ENCODE results near the gene ZDHHC14.

GRCh38 chr6:157510323-157511188 lies 129.6 kb downstream of the ZDHHC14 start:
- TF ChIP-seq CTCF (IDR thresholded peaks at IDR 0.05): no peak
- TF ChIP-seq EP300 (IDR thresholded peaks at IDR 0.05): no peak
- TF ChIP-seq POLR2A (IDR thresholded peaks at IDR 0.05): no peak
